Measurements from ENCODE around the gene OTOP2.

OTOP2 gene

DNA sequence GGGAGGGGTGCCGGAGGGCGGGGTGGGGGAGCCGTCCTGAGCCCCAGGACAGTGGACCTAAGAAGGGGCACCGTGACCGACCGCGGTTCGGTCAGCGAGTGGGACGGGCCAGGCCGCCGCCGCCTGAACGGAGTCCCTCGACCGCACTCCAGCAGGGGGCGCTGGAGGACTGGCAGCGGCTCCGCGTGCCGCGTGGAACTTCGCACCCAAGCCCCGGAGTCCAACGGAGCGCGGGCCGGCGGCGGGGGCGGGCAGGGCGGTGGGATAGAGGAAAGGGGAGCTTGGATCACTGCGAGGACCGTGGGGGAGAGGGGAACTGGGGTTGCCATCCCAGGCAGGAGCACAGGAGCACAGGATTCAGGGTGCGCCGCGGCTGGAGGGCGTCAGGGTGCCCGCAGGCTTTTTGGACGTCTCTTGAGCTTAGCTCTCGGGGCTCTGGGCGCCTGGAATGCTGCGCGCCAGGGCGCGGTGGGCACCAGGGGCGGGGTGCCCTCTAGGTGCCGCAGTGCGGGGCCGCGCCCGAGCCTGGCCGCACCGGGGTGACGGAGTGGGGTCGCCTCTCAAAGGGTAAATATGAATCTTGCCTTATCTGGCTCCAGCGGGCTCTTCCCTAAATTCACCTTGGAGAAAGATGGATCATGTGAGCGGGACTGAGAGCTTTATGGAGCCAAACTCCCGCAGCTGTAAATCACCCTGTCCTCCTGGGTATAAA lies 379 bp upstream of the OTOP2 start (continued):
- no peak for TF ChIP-seq ZBTB7A (tag by site-specific recombination; IDR thresholded peaks at IDR 0.05; ENCODE audit: low read depth)
- TF ChIP-seq, protein P1, sequence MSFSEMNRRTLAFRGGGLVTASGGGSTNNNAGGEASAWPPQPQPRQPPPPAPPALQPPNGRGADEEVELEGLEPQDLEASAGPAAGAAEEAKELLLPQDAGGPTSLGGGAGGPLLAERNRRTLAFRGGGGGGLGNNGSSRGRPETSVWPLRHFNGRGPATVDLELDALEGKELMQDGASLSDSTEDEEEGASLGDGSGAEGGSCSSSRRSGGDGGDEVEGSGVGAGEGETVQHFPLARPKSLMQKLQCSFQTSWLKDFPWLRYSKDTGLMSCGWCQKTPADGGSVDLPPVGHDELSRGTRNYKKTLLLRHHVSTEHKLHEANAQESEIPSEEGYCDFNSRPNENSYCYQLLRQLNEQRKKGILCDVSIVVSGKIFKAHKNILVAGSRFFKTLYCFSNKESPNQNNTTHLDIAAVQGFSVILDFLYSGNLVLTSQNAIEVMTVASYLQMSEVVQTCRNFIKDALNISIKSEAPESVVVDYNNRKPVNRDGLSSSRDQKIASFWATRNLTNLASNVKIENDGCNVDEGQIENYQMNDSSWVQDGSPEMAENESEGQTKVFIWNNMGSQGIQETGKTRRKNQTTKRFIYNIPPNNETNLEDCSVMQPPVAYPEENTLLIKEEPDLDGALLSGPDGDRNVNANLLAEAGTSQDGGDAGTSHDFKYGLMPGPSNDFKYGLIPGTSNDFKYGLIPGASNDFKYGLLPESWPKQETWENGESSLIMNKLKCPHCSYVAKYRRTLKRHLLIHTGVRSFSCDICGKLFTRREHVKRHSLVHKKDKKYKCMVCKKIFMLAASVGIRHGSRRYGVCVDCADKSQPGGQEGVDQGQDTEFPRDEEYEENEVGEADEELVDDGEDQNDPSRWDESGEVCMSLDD (tag by site-specific recombination; IDR thresholded peaks at IDR 0.05) = 0 out of 2 replicates have a peak, but pooled peaks have one; percentile 3
- TF ChIP-seq ZNF701 (tag by site-specific recombination; IDR thresholded peaks at IDR 0.05) = no peak
- TF ChIP-seq, protein P2, sequence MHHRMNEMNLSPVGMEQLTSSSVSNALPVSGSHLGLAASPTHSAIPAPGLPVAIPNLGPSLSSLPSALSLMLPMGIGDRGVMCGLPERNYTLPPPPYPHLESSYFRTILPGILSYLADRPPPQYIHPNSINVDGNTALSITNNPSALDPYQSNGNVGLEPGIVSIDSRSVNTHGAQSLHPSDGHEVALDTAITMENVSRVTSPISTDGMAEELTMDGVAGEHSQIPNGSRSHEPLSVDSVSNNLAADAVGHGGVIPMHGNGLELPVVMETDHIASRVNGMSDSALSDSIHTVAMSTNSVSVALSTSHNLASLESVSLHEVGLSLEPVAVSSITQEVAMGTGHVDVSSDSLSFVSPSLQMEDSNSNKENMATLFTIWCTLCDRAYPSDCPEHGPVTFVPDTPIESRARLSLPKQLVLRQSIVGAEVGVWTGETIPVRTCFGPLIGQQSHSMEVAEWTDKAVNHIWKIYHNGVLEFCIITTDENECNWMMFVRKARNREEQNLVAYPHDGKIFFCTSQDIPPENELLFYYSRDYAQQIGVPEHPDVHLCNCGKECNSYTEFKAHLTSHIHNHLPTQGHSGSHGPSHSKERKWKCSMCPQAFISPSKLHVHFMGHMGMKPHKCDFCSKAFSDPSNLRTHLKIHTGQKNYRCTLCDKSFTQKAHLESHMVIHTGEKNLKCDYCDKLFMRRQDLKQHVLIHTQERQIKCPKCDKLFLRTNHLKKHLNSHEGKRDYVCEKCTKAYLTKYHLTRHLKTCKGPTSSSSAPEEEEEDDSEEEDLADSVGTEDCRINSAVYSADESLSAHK (tag by site-specific recombination; IDR thresholded peaks at IDR 0.05) = no peak
- no peak for TF ChIP-seq ZNF404 (tag by site-specific recombination; IDR thresholded peaks at IDR 0.05)
- no peak for TF ChIP-seq ZNF223 (tag by site-specific recombination; IDR thresholded peaks at IDR 0.05)
- TF ChIP-seq ZNF585B (tag by site-specific recombination; IDR thresholded peaks at IDR 0.05) = no peak
- no peak for TF ChIP-seq ZNF239 (tag by site-specific recombination; IDR thresholded peaks at IDR 0.05)
- TF ChIP-seq, protein P3, sequence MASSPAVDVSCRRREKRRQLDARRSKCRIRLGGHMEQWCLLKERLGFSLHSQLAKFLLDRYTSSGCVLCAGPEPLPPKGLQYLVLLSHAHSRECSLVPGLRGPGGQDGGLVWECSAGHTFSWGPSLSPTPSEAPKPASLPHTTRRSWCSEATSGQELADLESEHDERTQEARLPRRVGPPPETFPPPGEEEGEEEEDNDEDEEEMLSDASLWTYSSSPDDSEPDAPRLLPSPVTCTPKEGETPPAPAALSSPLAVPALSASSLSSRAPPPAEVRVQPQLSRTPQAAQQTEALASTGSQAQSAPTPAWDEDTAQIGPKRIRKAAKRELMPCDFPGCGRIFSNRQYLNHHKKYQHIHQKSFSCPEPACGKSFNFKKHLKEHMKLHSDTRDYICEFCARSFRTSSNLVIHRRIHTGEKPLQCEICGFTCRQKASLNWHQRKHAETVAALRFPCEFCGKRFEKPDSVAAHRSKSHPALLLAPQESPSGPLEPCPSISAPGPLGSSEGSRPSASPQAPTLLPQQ (tag by site-specific recombination; IDR thresholded peaks at IDR 0.05) = no peak; the same call in 1 of the 2 replicates
- TF ChIP-seq ZFHX2 (tag by site-specific recombination; conservative IDR thresholded peaks at IDR 0.05) = peak; percentile 40; the same call in 1 of the 2 replicates
- 0 out of 2 replicates have a peak, but pooled peaks have one; percentile 2 for TF ChIP-seq ZSCAN30 (tag by site-specific recombination; IDR thresholded peaks at IDR 0.05)
- no peak for TF ChIP-seq ZSCAN16 (tag by site-specific recombination; IDR thresholded peaks at IDR 0.05)
- no peak for TF ChIP-seq ZNF274 (IDR thresholded peaks at IDR 0.05; ENCODE audit: low read length)
- TF ChIP-seq ZNF274 (tag by site-specific recombination; IDR thresholded peaks at IDR 0.05; ENCODE audit: borderline replicate concordance) = no peak
- TF ChIP-seq ZNF311 (tag by site-specific recombination; IDR thresholded peaks at IDR 0.05; ENCODE audit: borderline replicate concordance) = no peak
- no peak for TF ChIP-seq ZNF530 (tag by site-specific recombination; IDR thresholded peaks at IDR 0.05; ENCODE audit: low read depth)
- TF ChIP-seq ZNF202 (tag by site-specific recombination; IDR thresholded peaks at IDR 0.05; ENCODE audit: borderline replicate concordance) = no peak
- 0 out of 2 replicates have a peak, but pooled peaks have one; percentile 56 for TF ChIP-seq ZFP37 (tag by site-specific recombination; IDR thresholded peaks at IDR 0.05)
- no peak for TF ChIP-seq ZNF211 (tag by site-specific recombination; IDR thresholded peaks at IDR 0.05; ENCODE audit: low read depth)
- no peak for TF ChIP-seq ZNF571 (tag by site-specific recombination; IDR thresholded peaks at IDR 0.05)
- TF ChIP-seq, protein P4, sequence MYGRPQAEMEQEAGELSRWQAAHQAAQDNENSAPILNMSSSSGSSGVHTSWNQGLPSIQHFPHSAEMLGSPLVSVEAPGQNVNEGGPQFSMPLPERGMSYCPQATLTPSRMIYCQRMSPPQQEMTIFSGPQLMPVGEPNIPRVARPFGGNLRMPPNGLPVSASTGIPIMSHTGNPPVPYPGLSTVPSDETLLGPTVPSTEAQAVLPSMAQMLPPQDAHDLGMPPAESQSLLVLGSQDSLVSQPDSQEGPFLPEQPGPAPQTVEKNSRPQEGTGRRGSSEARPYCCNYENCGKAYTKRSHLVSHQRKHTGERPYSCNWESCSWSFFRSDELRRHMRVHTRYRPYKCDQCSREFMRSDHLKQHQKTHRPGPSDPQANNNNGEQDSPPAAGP (tag by site-specific recombination; IDR thresholded peaks at IDR 0.05) = peak; percentile 62; the same call in 1 of the 2 replicates
- 0 out of 2 replicates have a peak, but pooled peaks have one; percentile 51 for TF ChIP-seq ZFP69B (tag by site-specific recombination; IDR thresholded peaks at IDR 0.05)
- no peak for TF ChIP-seq KLF7 (tag by site-specific recombination; IDR thresholded peaks at IDR 0.05; ENCODE audit: borderline replicate concordance)
- TF ChIP-seq GLIS1 (tag by site-specific recombination; IDR thresholded peaks at IDR 0.05) = no peak
- TF ChIP-seq, protein P5, sequence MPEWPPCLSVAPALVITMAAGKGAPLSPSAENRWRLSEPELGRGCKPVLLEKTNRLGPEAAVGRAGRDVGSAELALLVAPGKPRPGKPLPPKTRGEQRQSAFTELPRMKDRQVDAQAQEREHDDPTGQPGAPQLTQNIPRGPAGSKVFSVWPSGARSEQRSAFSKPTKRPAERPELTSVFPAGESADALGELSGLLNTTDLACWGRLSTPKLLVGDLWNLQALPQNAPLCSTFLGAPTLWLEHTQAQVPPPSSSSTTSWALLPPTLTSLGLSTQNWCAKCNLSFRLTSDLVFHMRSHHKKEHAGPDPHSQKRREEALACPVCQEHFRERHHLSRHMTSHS (tag by site-specific recombination; IDR thresholded peaks at IDR 0.05) = no peak
- TF ChIP-seq, protein P6, sequence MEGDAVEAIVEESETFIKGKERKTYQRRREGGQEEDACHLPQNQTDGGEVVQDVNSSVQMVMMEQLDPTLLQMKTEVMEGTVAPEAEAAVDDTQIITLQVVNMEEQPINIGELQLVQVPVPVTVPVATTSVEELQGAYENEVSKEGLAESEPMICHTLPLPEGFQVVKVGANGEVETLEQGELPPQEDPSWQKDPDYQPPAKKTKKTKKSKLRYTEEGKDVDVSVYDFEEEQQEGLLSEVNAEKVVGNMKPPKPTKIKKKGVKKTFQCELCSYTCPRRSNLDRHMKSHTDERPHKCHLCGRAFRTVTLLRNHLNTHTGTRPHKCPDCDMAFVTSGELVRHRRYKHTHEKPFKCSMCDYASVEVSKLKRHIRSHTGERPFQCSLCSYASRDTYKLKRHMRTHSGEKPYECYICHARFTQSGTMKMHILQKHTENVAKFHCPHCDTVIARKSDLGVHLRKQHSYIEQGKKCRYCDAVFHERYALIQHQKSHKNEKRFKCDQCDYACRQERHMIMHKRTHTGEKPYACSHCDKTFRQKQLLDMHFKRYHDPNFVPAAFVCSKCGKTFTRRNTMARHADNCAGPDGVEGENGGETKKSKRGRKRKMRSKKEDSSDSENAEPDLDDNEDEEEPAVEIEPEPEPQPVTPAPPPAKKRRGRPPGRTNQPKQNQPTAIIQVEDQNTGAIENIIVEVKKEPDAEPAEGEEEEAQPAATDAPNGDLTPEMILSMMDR (tag by site-specific recombination; IDR thresholded peaks at IDR 0.05) = peak; percentile 90
- no peak for TF ChIP-seq GLI2 (tag by site-specific recombination; IDR thresholded peaks at IDR 0.05; ENCODE audit: borderline replicate concordance, low read depth)
- TF ChIP-seq, protein P7, sequence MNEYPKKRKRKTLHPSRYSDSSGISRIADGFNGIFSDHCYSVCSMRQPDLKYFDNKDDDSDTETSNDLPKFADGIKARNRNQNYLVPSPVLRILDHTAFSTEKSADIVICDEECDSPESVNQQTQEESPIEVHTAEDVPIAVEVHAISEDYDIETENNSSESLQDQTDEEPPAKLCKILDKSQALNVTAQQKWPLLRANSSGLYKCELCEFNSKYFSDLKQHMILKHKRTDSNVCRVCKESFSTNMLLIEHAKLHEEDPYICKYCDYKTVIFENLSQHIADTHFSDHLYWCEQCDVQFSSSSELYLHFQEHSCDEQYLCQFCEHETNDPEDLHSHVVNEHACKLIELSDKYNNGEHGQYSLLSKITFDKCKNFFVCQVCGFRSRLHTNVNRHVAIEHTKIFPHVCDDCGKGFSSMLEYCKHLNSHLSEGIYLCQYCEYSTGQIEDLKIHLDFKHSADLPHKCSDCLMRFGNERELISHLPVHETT (tag by site-specific recombination; IDR thresholded peaks at IDR 0.05) = no peak

All from HEK293 (cell line).